Astrocyte (in vitro differentiated cells and primary cell): ENCODE results near the gene HCRTR2. TPM values are rescaled to one million over a fixed set of nuclear protein-coding genes. Genes with fewer than 3 reads are reported as not detected.

Source experiments
- DNase-seq: peaks from one replicate; pipeline ENCODE4 v3.0.0-alpha.2; 2010; ENCODE audit warnings: low read depth
- FAIRE-seq: peaks from 2 replicates; lab custom pipeline; 2011; peaks lifted over from hg19 to GRCh38; lab: Jason Lieb, UNC
- H2AFZ ChIP-seq: 2 replicates; pipeline ENCODE4 v1.6.0; 2012; ENCODE audit warnings: low read depth, low read length, inconsistent platforms
- H3K27ac ChIP-seq: 2 replicates; pipeline ENCODE4 v1.5.1; 2011; ENCODE audit warnings: low read depth, low read length, inconsistent platforms
- H3K27me3 ChIP-seq: 2 replicates; pipeline ENCODE4 v1.6.0; 2011; ENCODE audit warnings: low read length, inconsistent platforms; ENCODE audit not compliant: insufficient read depth
- H3K36me3 ChIP-seq: 2 replicates; pipeline ENCODE4 v1.5.1; 2011; ENCODE audit warnings: low read length, inconsistent platforms; ENCODE audit not compliant: insufficient read depth
- H3K4me1 ChIP-seq: 2 replicates; pipeline ENCODE4 v1.5.1; 2011; ENCODE audit warnings: low read length, inconsistent platforms; ENCODE audit not compliant: insufficient read depth
- H3K4me2 ChIP-seq: 2 replicates; pipeline ENCODE4 v1.6.0; 2012; ENCODE audit warnings: low read length, inconsistent platforms
- H3K4me3 ChIP-seq: 2 replicates; pipeline ENCODE4 v1.5.1; 2011; ENCODE audit warnings: low read depth, mild to moderate bottlenecking, low read length, inconsistent platforms; ENCODE audit not compliant: insufficient read depth
- H3K79me2 ChIP-seq: 2 replicates; pipeline ENCODE4 v1.6.0; 2012; ENCODE audit warnings: mild to moderate bottlenecking, low read length, inconsistent platforms; ENCODE audit not compliant: insufficient read depth
- H3K9ac ChIP-seq: 2 replicates; pipeline ENCODE4 v1.6.0; 2012; ENCODE audit warnings: mild to moderate bottlenecking, low read length, inconsistent platforms
- H3K9me3 ChIP-seq: 2 replicates; pipeline ENCODE4 v1.5.1; 2012; ENCODE audit warnings: low read depth, mild to moderate bottlenecking, low read length, inconsistent platforms; ENCODE audit not compliant: insufficient read depth
- H4K20me1 ChIP-seq: 2 replicates; pipeline ENCODE4 v1.6.0; 2012; ENCODE audit warnings: low read length, inconsistent platforms; ENCODE audit not compliant: insufficient read depth
- H3K27ac Mint-ChIP-seq: one replicate; pipeline ENCODE4 v1.8.0; 2021; ENCODE audit warnings: mild to moderate bottlenecking, mixed read lengths; ENCODE audit not compliant: unreplicated experiment
- H3K27me3 Mint-ChIP-seq: one replicate; pipeline ENCODE4 v1.8.0; 2021; ENCODE audit warnings: low read depth, mixed read lengths; ENCODE audit not compliant: unreplicated experiment
- H3K36me3 Mint-ChIP-seq: one replicate; pipeline ENCODE4 v1.8.0; 2021; ENCODE audit warnings: low read depth, mixed read lengths; ENCODE audit not compliant: unreplicated experiment
- H3K4me1 Mint-ChIP-seq: one replicate; pipeline ENCODE4 v1.8.0; 2021; ENCODE audit warnings: low read depth, mixed read lengths; ENCODE audit not compliant: unreplicated experiment
- H3K4me3 Mint-ChIP-seq: one replicate; pipeline ENCODE4 v1.8.0; 2021; ENCODE audit warnings: mild to moderate bottlenecking, moderate library complexity, mixed read lengths; ENCODE audit not compliant: unreplicated experiment
- H3K9me3 Mint-ChIP-seq: one replicate; pipeline ENCODE4 v1.8.0; 2021; ENCODE audit warnings: mild to moderate bottlenecking, mixed read lengths; ENCODE audit not compliant: unreplicated experiment
- CTCF ChIP-seq: IDR thresholded peaks from 2 replicates; pipeline ENCODE4 v1.5.1; 2011; ENCODE audit warnings: low read depth, mild to moderate bottlenecking, inconsistent platforms, low read length, moderate library complexity; ENCODE audit not compliant: insufficient read depth
- EZH2 ChIP-seq: IDR thresholded peaks from 2 replicates; pipeline ENCODE4 v1.6.1; 2012; ENCODE audit warnings: mild to moderate bottlenecking, low read length, inconsistent platforms; ENCODE audit not compliant: insufficient read depth
- total RNA-seq: library from RNA; stranded (reverse); gene quantifications from 2 replicates; pipeline ENCODE4 v1.2.1, GENCODE V29; 2021

The HCRTR2 gene
- total RNA-seq, 1 donor from 2014 or later, result 0.23 TPM

GRCh38 chr6:55260181-55260580 lies 85.9 kb downstream of the HCRTR2 start:
- H3K4me1 Mint-ChIP-seq, result no peaks in the 10 kb centered on the region
- no peak for TF ChIP-seq CTCF
- TF ChIP-seq EZH2, result no peak
- DNase-seq (no peak), FAIRE-seq (no peak)
- no peaks in the 10 kb centered on the region for H3K9me3 ChIP-seq
- H4K20me1 ChIP-seq, result no peaks in the 10 kb centered on the region
- no peak overlapping the region for H3K27ac Mint-ChIP-seq
- no peak overlapping the region for H3K9ac ChIP-seq
- H2AFZ ChIP-seq, result no peak overlapping the region
- H3K4me3 ChIP-seq, result no peak overlapping the region
- H3K4me2 ChIP-seq, result no peak overlapping the region
- no peak overlapping the region for H3K27ac ChIP-seq
- H3K36me3 ChIP-seq, result no peaks in the 10 kb centered on the region
- H3K27me3 Mint-ChIP-seq, result no peaks in the 10 kb centered on the region
- no peaks in the 10 kb centered on the region for H3K36me3 Mint-ChIP-seq
- H3K4me1 ChIP-seq, result no peaks in the 10 kb centered on the region
- H3K79me2 ChIP-seq, result no peaks in the 10 kb centered on the region
- no peak overlapping the region for H3K4me3 Mint-ChIP-seq
- no peaks in the 10 kb centered on the region for H3K27me3 ChIP-seq
- no peaks in the 10 kb centered on the region for H3K9me3 Mint-ChIP-seq

- no peak overlapping the region for H2AFZ ChIP-seq
- H3K27me3 Mint-ChIP-seq, result no peaks in the 10 kb centered on the region
Measured at GRCh38 chr6:55265409-55266114, 91.2 kb downstream of the HCRTR2 start.

More at GRCh38 chr6:55265409-55266114, 91.2 kb downstream of the HCRTR2 start:
- Histone ChIP-seq H3K9me3 (no peaks in the 10 kb centered on the region), H4K20me1 (no peaks in the 10 kb centered on the region), H3K9ac (no peak overlapping the region), H3K4me3 (no peak overlapping the region), H3K36me3 (no peaks in the 10 kb centered on the region), H3K27ac (no peak overlapping the region), H3K79me2 (no peaks in the 10 kb centered on the region), H3K4me1 (no peaks in the 10 kb centered on the region), H3K27me3 (no peaks in the 10 kb centered on the region), H3K4me2 (no peak overlapping the region)
- no peaks in the 10 kb centered on the region for H3K4me1 Mint-ChIP-seq
- H3K4me3 Mint-ChIP-seq, result no peak overlapping the region
- no peaks in the 10 kb centered on the region for H3K9me3 Mint-ChIP-seq
- FAIRE-seq (no peak), DNase-seq (no peak)
- H3K27ac Mint-ChIP-seq, result no peak overlapping the region
- no peaks in the 10 kb centered on the region for H3K36me3 Mint-ChIP-seq
- no peak for TF ChIP-seq CTCF
